ENCODE data around the gene MTHFD2. TPM values are rescaled to one million over a fixed set of nuclear protein-coding genes. Genes with fewer than 3 reads are reported as not detected.

MTHFD2 gene
- total RNA-seq, 1 donor from 2014 or later, result 365 TPM

- H2AFZ ChIP-seq (ENCODE audit: low read depth, low read length), result no peak overlapping the region
- H3K9ac ChIP-seq (ENCODE audit: low read length), result no peak overlapping the region
- H3K9me3 Mint-ChIP-seq (ENCODE audit: unreplicated experiment), result no peaks in the 10 kb centered on the region
- no peaks in the 10 kb centered on the region for H3K36me3 ChIP-seq (ENCODE audit: insufficient read depth, low read length)
- peaks cover 19% of the 10 kb centered on the region for H3K27me3 Mint-ChIP-seq (ENCODE audit: low read depth, unreplicated experiment)
- no peaks in the 10 kb centered on the region for H4K20me1 ChIP-seq (ENCODE audit: insufficient read depth, low read length)
- H3K27me3 ChIP-seq (ENCODE audit: insufficient read depth, low read length), result peaks cover 2% of the 10 kb centered on the region
- H3K9me3 ChIP-seq (ENCODE audit: insufficient read depth, low read depth, low read length), result no peaks in the 10 kb centered on the region
- no peak for DNase-seq (ENCODE audit: low read depth)
- peaks cover 6% of the 10 kb centered on the region for H3K36me3 Mint-ChIP-seq (ENCODE audit: low read depth, unreplicated experiment)
- FAIRE-seq, result no peak
- no peak overlapping the region for H3K4me3 ChIP-seq (ENCODE audit: insufficient read depth, low read depth, low read length)
- no peak overlapping the region for H3K27ac ChIP-seq (ENCODE audit: low read depth, low read length)
- H3K4me1 ChIP-seq (ENCODE audit: insufficient read depth, low read length), result no peaks in the 10 kb centered on the region
- H3K4me1 Mint-ChIP-seq (ENCODE audit: low read depth, unreplicated experiment), result peaks cover 4% of the 10 kb centered on the region
- TF ChIP-seq EZH2 (IDR thresholded peaks at IDR 0.05; ENCODE audit: insufficient read depth, low read length), result no peak
- no peak for TF ChIP-seq CTCF (IDR thresholded peaks at IDR 0.05; ENCODE audit: insufficient read depth, low read depth, low read length)
- H3K79me2 ChIP-seq (ENCODE audit: insufficient read depth, low read length), result no peaks in the 10 kb centered on the region
- no peak overlapping the region for H3K4me3 Mint-ChIP-seq (ENCODE audit: unreplicated experiment)
- no peak overlapping the region for H3K27ac Mint-ChIP-seq (ENCODE audit: unreplicated experiment)
- no peak overlapping the region for H3K4me2 ChIP-seq (ENCODE audit: low read length)
Observed at GRCh38 chr2:74264281-74264680, 65.9 kb downstream of the MTHFD2 start.

GRCh38 chr2:74267068-74267467 is 68.7 kb downstream of the MTHFD2 start:
- FAIRE-seq, result no peak
- H3K27ac ChIP-seq (ENCODE audit: low read depth, low read length), result no peak overlapping the region

More at GRCh38 chr2:74267068-74267467, 68.7 kb downstream of the MTHFD2 start:
- peaks cover 4% of the 10 kb centered on the region for H3K36me3 Mint-ChIP-seq (ENCODE audit: low read depth, unreplicated experiment)
- Histone ChIP-seq H3K79me2 (ENCODE audit: insufficient read depth, low read length) (no peaks in the 10 kb centered on the region), H3K27me3 (ENCODE audit: insufficient read depth, low read length) (peaks cover 5% of the 10 kb centered on the region), H3K36me3 (ENCODE audit: insufficient read depth, low read length) (no peaks in the 10 kb centered on the region), H4K20me1 (ENCODE audit: insufficient read depth, low read length) (no peaks in the 10 kb centered on the region), H2AFZ (ENCODE audit: low read depth, low read length) (no peak overlapping the region), H3K9me3 (ENCODE audit: insufficient read depth, low read depth, low read length) (no peaks in the 10 kb centered on the region), H3K4me1 (ENCODE audit: insufficient read depth, low read length) (no peaks in the 10 kb centered on the region), H3K9ac (ENCODE audit: low read length) (no peak overlapping the region), H3K4me3 (ENCODE audit: insufficient read depth, low read depth, low read length) (no peak overlapping the region), H3K4me2 (ENCODE audit: low read length) (no peak overlapping the region)
- peaks cover 23% of the 10 kb centered on the region for H3K27me3 Mint-ChIP-seq (ENCODE audit: low read depth, unreplicated experiment)
- no peaks in the 10 kb centered on the region for H3K4me1 Mint-ChIP-seq (ENCODE audit: low read depth, unreplicated experiment)
- DNase-seq (ENCODE audit: low read depth), result no peak
- TF ChIP-seq EZH2 (IDR thresholded peaks at IDR 0.05; ENCODE audit: insufficient read depth, low read length), result no peak
- TF ChIP-seq CTCF (IDR thresholded peaks at IDR 0.05; ENCODE audit: insufficient read depth, low read depth, low read length), result no peak
- no peak overlapping the region for H3K27ac Mint-ChIP-seq (ENCODE audit: unreplicated experiment)
- no peak overlapping the region for H3K4me3 Mint-ChIP-seq (ENCODE audit: unreplicated experiment)
- H3K9me3 Mint-ChIP-seq (ENCODE audit: unreplicated experiment), result no peaks in the 10 kb centered on the region

Other genes with a start within 250 kb of the MTHFD2 start
- 32.8 and 39.9 TPM in 2 replicates for gene TET3, start 213.7 kb upstream of the MTHFD2 start, total RNA-seq
- gene BOLA3, start 50.7 kb upstream of the MTHFD2 start, total RNA-seq, result 42.4 and 48.8 TPM in 2 replicates
- gene MOB1A, start 19.7 kb upstream of the MTHFD2 start, total RNA-seq, result 107 and 116 TPM in 2 replicates
- 0.36 and 0.41 TPM in 2 replicates for gene SLC4A5, start 144.8 kb downstream of the MTHFD2 start, total RNA-seq
- 206 and 215 TPM in 2 replicates for gene DCTN1, start 181.7 kb downstream of the MTHFD2 start, total RNA-seq
- gene C2orf81, start 223.0 kb downstream of the MTHFD2 start, total RNA-seq, result 2.1 and 2.5 TPM in 2 replicates
- gene WDR54, start 223.1 kb downstream of the MTHFD2 start, total RNA-seq, result 14.8 and 17.5 TPM in 2 replicates
- gene RTKN, start 243.3 kb downstream of the MTHFD2 start, total RNA-seq, result 41.6 and 44.4 TPM in 2 replicates

Measured in astrocyte (in vitro differentiated cells and primary cell).